ENCODE measurements around the gene SLC18A3.

SLC18A3 gene

GRCh38 chr10:49612513-49613164 is 2.5 kb downstream of the SLC18A3 start:
- DNase-seq = no peak

DNA sequence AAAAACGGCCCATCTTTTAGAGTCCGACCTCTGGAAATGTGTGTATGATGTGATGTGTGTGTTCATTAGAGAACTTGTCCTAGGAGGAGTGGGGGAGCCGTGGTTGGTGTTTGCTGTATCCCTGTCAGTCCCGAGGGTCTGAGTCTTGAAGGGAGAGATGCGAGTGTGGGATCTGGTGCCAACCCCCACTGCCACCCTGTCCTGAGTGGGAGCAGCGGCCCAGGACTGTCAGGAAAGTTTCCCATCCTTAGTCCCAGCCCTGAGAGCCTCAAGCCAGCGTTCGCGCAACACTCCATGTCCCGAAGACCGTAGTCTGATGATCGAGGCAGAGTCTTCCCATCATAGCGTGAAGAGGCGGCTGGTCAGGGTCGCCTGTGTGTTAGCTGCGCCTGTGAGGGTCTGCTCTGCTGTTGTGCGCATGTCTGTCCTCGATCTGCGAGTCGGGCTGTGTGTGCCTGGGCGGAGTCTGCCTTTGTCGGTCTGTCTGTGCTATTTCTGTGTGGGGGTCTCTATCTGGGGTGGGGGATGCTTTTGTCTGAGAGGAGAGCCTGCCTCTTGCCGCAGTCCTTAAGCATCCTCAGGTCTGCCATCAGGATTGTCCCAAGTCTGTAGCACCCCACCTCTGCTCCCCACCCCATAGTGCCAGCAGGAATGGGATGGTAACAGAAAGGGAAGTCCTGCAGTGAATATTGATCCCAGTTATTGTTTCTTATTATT is 3.2 kb downstream of the SLC18A3 start:
- no peak for DNase-seq

DNA sequence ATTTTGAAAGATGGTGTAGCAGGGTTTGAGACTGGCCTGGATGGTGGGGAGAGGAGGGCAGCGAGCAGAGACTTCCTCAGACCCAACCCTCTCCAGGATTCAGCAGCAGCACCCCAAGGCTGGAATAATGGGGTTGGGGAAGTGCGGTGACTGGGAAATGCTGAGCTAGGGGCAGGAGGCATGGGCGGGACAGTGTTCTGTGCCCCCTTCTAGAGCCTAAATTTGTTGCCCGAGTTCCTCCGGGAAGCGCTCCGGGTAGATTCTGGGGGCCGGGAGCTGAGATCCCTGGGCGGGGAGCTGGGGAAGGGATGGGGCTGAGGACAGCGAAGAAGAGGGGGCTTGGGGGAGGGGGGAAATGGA is 3.8 kb downstream of the SLC18A3 start, which contains the start of gene CHAT:
Gene CHAT (plus strand): TSS at position 156 of the 360 bp plus-strand sequence. CDS start 153 bp downstream, at position 309.
- no peak for DNase-seq

GRCh38 chr10:49614242-49615198 is 4.4 kb downstream of the SLC18A3 start:
- no peak for DNase-seq

- DNase-seq = no peak
Measured at GRCh38 chr10:49615213-49615612, 5.1 kb downstream of the SLC18A3 start.

GRCh38 chr10:49615721-49616120 is 5.6 kb downstream of the SLC18A3 start:
- DNase-seq = no peak

DNA sequence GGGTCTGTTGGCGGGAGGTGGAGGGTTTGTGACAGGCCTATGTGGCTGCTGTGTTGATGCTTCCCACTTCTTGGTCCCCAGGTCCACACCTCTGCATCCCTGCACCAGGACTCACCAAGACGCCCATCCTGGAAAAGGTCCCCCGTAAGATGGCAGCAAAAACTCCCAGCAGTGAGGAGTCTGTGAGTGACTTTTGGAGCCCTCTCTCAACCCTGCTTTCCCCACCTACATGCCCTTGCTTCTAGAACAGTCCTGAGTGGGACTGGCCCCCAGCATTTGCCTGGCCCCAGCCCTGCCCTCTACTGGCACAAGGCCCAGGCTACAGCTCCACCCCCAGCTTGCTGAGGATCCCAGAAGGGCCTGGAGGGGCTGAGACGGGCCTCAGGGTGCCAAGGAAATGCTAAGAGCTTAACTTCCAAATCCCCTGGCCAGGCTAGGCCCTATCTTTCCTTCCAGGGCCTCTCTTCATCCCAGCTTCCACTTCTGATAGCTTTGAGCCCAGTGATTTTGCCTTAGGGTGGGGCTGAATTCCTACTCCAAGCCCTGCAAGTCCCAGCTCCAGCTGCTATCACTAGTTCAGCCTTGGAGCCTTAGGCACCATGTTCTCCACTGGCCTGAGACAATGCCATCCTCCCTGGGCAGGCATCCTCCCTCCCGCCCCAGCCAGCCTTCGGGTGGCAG is 6.5 kb downstream of the SLC18A3 start:
- no peak for DNase-seq

DNA sequence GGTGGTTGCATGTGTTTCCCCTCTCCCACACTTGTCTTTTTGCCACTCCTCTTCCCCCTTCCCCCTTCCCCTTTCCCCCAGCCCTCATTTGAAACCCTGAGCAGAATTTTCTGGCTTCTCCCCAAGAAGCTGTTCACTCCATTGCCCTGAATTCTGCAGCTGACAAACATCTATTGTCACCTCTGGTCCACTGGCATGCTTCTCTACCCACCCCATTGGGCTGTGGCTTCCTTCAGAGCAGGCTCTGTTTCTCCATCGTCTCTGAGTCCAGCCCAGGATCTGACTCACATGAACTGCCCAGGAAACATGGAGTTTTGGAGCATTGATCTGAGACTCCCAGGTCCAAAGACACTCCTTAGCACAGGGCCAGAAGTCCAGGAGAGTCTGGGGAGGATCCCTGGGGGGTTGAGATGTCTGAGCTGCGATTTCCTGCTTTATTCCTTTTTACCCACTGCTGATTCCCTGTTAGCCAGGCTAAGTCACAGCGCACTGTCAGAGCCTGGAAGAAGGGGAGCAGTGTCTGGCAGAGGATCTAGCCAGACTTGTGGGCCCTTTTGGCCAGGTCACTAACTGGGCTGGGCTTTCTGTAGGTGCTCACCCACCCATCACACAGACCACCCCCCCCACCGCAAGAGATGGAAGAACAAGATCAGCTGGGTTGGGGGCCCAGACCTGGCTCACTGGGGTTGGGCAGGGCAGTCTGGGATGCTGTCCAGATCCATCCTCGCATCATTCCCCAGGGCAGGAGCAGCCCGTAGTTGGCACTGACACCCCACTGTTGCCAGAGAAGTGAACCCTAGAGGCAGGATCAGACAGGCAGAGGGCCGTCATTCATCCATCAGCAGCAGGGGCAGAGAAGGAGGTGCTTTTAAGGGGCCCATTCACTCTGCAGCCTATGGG is 7.3 kb downstream of the SLC18A3 start:
- DNase-seq = no peak

DNA sequence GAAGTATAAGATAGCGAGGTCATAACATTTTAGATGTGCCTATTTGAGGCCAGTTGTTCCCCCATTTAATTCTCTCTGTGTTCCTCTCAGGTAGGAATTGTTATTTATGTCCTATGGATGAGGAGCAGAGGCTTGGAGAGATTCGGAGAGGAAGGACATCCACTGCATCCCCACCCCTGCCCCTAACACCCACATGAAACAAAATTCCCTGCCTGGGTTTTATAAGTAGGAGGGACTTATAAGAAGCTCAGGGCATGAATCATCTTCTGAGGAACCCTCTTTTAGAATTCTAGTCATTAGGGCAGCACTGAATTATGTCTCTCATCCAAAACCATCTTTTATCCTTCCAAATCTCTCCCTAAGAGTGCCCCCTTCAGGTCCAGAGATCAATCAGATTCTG is 8.7 kb downstream of the SLC18A3 start:
- no peak for DNase-seq

DNA sequence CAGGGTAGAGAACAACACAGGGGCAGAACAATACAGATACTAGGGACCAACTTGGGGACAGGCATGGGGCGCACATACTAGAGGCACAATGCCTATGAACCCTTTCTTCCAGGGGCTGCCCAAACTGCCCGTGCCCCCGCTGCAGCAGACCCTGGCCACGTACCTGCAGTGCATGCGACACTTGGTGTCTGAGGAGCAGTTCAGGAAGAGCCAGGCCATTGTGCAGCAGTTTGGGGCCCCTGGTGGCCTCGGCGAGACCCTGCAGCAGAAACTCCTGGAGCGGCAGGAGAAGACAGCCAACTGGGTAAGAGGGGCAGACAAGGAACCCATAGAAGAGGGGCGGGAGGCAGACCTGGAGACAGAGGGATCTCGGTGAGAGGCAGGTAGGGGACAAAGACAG is 9.5 kb downstream of the SLC18A3 start:
- DNase-seq = no peak

DNA sequence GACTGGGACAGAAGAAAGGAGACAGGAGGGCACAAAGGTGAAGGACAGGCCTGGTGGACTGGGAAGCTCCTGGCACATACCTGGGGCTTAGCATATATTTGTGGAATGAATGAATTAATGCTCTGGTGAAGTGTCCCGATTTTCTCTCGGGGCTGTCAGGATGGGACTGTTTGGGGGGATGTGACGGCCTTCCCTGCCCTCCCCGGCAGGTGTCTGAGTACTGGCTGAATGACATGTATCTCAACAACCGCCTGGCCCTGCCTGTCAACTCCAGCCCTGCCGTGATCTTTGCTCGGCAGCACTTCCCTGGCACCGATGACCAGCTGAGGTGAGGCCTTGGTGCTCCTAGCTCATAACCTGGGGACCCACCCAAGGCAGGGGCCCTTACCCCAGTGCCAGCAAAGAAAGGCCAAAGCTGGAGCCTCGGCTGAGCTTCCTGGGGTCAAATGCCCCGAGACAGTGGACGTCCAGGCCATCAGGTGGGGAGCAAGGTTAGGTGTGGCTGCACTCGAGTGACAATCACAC is 10.2 kb downstream of the SLC18A3 start:
- no peak for DNase-seq

DNA sequence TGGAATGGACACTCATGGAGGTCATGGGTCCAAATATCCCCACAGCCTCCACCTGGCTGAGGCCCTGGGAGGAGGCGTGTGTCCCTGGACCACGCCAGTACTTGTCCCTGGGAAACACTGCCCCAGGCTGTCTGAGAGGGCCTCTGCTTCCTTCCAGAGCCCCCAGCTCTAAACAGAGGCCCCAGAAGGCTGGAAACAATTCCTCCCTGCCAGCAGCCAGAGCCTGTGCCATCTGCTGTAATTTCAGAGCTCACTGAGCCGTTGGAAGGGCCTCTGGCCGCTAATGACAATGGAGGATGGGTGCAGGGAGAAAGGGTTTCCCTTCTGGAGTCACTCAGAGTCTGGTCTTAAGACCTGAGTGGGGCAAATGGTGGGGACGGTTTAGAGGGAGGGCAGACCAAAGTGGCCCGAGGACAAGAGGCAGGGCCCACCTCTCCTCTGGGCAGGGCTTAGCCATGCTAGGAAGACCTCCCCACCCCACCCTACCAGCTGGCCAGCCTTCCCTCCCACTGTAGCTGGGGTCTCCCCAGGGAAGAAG is 10.8 kb downstream of the SLC18A3 start:
- DNase-seq = no peak

DNA sequence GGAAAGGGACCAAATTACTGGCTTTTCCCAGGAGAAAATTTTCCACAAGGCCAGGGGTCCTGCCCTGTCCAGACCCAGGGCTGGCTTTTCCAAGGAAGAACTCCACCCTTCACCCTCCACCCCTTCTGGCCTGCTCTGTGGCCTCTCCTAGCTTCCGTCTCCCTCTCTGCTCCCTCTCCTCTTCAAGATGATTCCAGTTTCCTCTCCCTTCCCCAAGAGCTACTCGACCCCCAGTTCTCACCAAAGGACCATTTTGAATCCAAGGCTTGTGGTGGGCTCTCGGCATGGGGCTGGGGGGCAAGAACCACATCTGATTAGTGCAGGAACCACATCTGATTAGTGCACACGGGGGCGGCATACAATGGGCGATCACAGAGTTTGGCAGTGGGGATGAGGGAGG is 11.5 kb downstream of the SLC18A3 start:
- DNase-seq = no peak

- DNase-seq = no peak
Measured at GRCh38 chr10:49622426-49623425, 12.6 kb downstream of the SLC18A3 start.

- DNase-seq = no peak
Measured at GRCh38 chr10:49624629-49625028, 14.5 kb downstream of the SLC18A3 start.

- DNase-seq = no peak
Measured at GRCh38 chr10:49625411-49625810, 15.3 kb downstream of the SLC18A3 start.

- DNase-seq = no peak
Measured at GRCh38 chr10:49627038-49627437, 16.9 kb downstream of the SLC18A3 start.

- DNase-seq = no peak
Measured at GRCh38 chr10:49627644-49628247, 17.6 kb downstream of the SLC18A3 start.

DNA sequence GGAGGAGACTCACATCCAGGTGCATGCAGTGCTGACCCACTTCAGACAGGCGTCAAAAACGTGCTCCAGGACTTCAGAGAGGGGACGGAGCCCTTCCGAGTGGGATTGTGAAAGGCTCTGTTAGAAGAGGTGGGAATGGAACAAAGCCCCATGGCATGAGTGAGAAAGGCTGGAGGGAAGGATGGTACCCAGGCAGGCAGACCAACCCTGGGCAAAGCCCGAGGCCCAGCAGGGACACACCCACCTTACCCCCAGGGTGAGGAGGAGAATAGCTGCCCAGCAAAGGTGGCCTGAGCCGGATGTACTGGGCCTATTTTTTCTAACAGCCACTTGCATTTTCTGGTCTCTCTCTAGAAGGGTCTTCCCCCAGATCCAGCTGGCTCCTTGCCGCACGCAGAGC is 18.5 kb downstream of the SLC18A3 start:
- DNase-seq = no peak
